ENCODE data around the gene PTPRE.

GRCh38 chr10:127923646-127924045 lies 16.7 kb downstream of the PTPRE start:
- TF ChIP-seq CTCF (conservative IDR thresholded peaks at IDR 0.05; ENCODE audit: low read depth, low read length) = no peak
- TF ChIP-seq EZH2 (IDR thresholded peaks at IDR 0.05; ENCODE audit: borderline replicate concordance, low read depth, low read length, poor library complexity, severe bottlenecking) = no peak

Data from A673 (cell line).